Frontal cortex (tissue), 4 donors: Measurements from ENCODE around the gene GAL3ST2. TPM values are rescaled to one million over a fixed set of nuclear protein-coding genes. Genes with fewer than 3 reads are reported as not detected.
A peak's percentile ranks its signal among the peaks of the same experiment; 100 is the strongest.

ENCODE experiments used
- DNase-seq, 2 donors: peaks; one replicate each; pipeline ENCODE4 v3.0.0; 2012; ENCODE audit warnings: low spot score in 2 of 2
- FAIRE-seq: peaks from 2 replicates; lab custom pipeline; 2012; peaks lifted over from hg19 to GRCh38; lab: Jason Lieb, UNC
- total RNA-seq: library from RNA; depleted of rRNA; stranded (reverse); fragments of >200 nt; gene quantifications from one replicate; pipeline ENCODE4 v1.2.3, GENCODE V29; 2014
- donor health status: control.
- donor health status: control.
- donor health status: control.

GAL3ST2 gene
- total RNA-seq, 1 donor from 2014 or later = 0.41 TPM

DNA sequence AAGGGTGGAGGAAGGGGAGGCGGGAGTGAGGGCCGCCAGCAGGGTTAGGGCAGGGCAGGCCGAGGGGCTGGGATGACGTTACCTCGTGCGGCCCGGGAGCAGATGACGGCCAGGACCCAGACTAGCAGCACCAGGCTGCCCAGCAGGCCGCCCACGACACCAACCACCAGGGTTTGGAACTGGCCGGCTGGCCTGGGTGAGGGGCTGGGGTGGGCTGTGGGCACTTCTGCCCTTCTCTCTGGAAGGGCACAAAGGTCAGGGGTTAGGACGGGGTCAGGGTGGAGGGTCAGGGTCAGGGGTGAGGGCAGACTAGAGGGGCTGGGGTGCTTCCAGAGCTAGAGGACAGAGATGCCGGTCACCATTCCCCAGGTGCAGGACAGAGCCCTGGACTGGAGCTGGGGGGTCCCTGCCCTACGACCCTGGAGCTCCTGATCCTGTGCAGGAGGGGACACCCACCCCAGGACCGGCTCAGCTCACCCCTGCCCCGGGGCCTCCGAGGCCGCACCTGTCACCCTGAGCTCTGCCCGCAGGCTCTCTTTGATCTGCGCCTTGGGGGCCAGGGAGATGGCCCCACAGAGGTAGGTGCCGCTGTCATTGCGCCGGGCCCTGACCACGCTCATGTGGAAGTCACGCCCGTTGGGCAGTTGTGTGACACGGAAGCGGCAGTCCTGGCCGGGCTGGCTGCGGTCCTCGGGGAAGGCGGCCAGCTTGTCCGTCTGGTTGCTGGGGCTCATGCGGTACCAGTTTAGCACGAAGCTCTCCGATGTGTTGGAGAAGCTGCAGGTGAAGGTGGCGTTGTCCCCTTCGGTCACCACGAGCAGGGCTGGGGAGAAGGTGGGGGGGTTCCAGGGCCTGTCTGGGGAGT lies 75.7 kb downstream of the GAL3ST2 start:
- DNase-seq (peak in 1 of 2 donors; percentile 23), FAIRE-seq (no peak)

DNA sequence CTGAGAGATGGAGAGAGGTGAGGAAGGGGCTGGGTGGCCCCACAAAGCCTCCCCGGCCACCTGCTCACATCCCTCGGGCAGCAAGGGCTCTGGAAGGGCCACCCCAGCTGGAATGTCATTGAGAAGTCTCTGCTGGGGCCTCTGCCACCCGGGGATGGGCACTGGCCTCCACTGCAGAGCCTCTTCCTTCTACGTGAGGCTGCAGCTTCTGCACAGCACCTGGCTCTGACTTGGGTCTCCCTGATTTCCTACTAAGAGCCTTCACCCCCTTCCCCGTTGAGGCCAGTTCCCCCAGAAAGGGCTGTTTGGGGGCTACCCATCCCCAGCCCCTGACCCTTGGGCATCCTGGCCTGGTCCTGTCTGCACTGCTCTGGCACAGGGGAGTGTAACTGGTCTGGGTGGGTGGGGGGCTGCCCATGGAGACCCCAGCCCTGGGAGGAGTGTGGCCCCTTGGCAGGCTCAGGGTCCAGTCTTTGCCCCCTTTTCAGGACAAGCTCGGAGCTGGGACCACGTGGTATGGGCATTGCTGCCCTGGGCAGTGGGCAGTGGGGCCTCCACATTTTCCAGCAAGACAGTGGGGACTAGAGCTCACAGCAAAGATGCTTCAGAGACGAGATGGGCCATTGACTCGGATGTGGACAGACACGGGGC lies 76.5 kb downstream of the GAL3ST2 start:
- FAIRE-seq (no peak), DNase-seq (peak in 1 of 2 donors; percentile 31)

Other genes with a start within 250 kb of the GAL3ST2 start
- 20.8 TPM for gene BOK, start 218.1 kb upstream of the GAL3ST2 start, total RNA-seq
- 23.6 TPM for gene THAP4, start 139.7 kb upstream of the GAL3ST2 start, total RNA-seq
- 39.1 TPM for gene ATG4B, start 139.1 kb upstream of the GAL3ST2 start, total RNA-seq
- 8.6 TPM for gene DTYMK, start 90.0 kb upstream of the GAL3ST2 start, total RNA-seq
- 24.1 TPM for gene ING5, start 74.8 kb upstream of the GAL3ST2 start, total RNA-seq
- 9.4 TPM for gene D2HGDH, start 42.2 kb upstream of the GAL3ST2 start, total RNA-seq
- gene NEU4, start 32.4 kb downstream of the GAL3ST2 start, total RNA-seq = 1.6 TPM
- gene PDCD1, start 82.1 kb downstream of the GAL3ST2 start, total RNA-seq = 0.41 TPM
- 2.4 TPM for gene RTP5, start 92.9 kb downstream of the GAL3ST2 start, total RNA-seq